B cell (primary cell): ENCODE data around the gene PACSIN3. TPM values are rescaled to one million over a fixed set of nuclear protein-coding genes. Genes with fewer than 3 reads are reported as not detected.

Experiments used
- ATAC-seq: fragments of 200-7000 bp; cut with Tn5 transposase; one replicate; pipeline ENCODE4 v1.10.0; 2021; ENCODE audit warnings: low read depth, mild to moderate bottlenecking, moderate number of reproducible peaks, moderate library complexity
- CTCF ChIA-PET: fragments of 350-600 bp; sonication (Branson Sonifier 250); formaldehyde crosslinking; loops from one replicate; lab custom pipeline; 2021; ENCODE audit warnings: antibody characterized with exemption, inconsistent platforms; lab: Charles Lee
- POLR2A ChIA-PET: fragments of 350-600 bp; sonication (Branson Sonifier 250); formaldehyde crosslinking; loops from one replicate; lab custom pipeline; 2021; ENCODE audit warnings: antibody characterized with exemption; lab: Charles Lee
- DNase-seq: peaks from one replicate; pipeline ENCODE4 v3.0.0; 2013
- H2AFZ ChIP-seq: 2 replicates; pipeline ENCODE4 v1.6.1; 2012; ENCODE audit warnings: mild to moderate bottlenecking, low read depth, low read length; ENCODE audit not compliant: insufficient read depth, poor library complexity, severe bottlenecking
- H3K27ac ChIP-seq, 2 donors: 1 replicate in 1 of 2; 2 replicates in 1 of 2; pipeline ENCODE4 v1.5.1; 2012 to 2013; ENCODE audit warnings: low read length in 2 of 2, mild to moderate bottlenecking in 2 of 2, moderate library complexity in 1 of 2
- H3K27me3 ChIP-seq, 4 experiments: fragments of 200-600 bp in 1 of 4; sonication (generic) in 1 of 4; replicated peaks in 1 of 4; 1 replicate in 2 of 4; 2 replicates in 2 of 4; pipeline versions ENCODE4 v1.6.1 to v1.7.0; 2013 to 2016; ENCODE audit warnings: low read length in 3 of 4, mild to moderate bottlenecking in 2 of 4, mixed read lengths in 1 of 4, moderate library complexity in 1 of 4; ENCODE audit not compliant: insufficient read depth in 4 of 4, control insufficient read depth in 3 of 4; ENCODE audit errors: control extremely low read depth in 1 of 4
- H3K36me3 ChIP-seq, 2 experiments: replicated peaks in 1 of 2; 1 replicate in 1 of 2; 2 replicates in 1 of 2; pipeline versions ENCODE4 v1.6.1 to v1.7.1; 2013; ENCODE audit warnings: low read length in 1 of 2; ENCODE audit not compliant: insufficient read depth in 2 of 2, control insufficient read depth in 1 of 2; ENCODE audit errors: control extremely low read depth in 1 of 2, extremely low read depth in 1 of 2
- H3K4me1 ChIP-seq, 2 donors: fragments of 200-600 bp in 1 of 2; sonication (generic) in 1 of 2; 1 replicate in 1 of 2; 2 replicates in 1 of 2; pipeline versions ENCODE4 v1.5.1 to v1.6.1; 2013 to 2017; ENCODE audit warnings: low read length in 2 of 2; ENCODE audit not compliant: control insufficient read depth in 2 of 2, insufficient read depth in 2 of 2
- H3K4me2 ChIP-seq: replicated peaks from 2 replicates; pipeline ENCODE3; 2012; ENCODE audit warnings: mild to moderate bottlenecking, low read depth, low read length; ENCODE audit not compliant: poor library complexity, severe bottlenecking
- H3K4me3 ChIP-seq, 5 experiments: fragments of 200-600 bp in 1 of 5; sonication (generic) in 1 of 5; 1 replicate in 3 of 5; 2 replicates in 2 of 5; pipeline versions ENCODE4 v1.5.1 to v1.7.0; 2011 to 2016; ENCODE audit warnings: low read length in 4 of 5, mild to moderate bottlenecking in 4 of 5, low read depth in 2 of 5, control low read depth in 1 of 5, moderate library complexity in 1 of 5; ENCODE audit not compliant: insufficient read depth in 1 of 5; ENCODE audit errors: control extremely low read depth in 1 of 5, extremely low read depth in 1 of 5
- H3K79me2 ChIP-seq: fragments of 200-600 bp; sonication (generic); one replicate; pipeline ENCODE4 v1.6.0; 2016; ENCODE audit warnings: low read length; ENCODE audit not compliant: control insufficient read depth, insufficient read depth
- H3K9ac ChIP-seq: fragments of 200-600 bp; sonication (generic); 2 replicates; pipeline ENCODE4 v1.6.1; 2017; ENCODE audit warnings: mild to moderate bottlenecking, low read length, moderate library complexity
- H3K9me3 ChIP-seq, 3 donors: one replicate each; pipeline versions ENCODE4 v1.6.1 to v1.7.1; 2013; ENCODE audit warnings: low read length in 2 of 3; ENCODE audit not compliant: control insufficient read depth in 2 of 3, insufficient read depth in 1 of 3; ENCODE audit errors: control extremely low read depth in 1 of 3
- H4K20me1 ChIP-seq: 2 replicates; pipeline ENCODE4 v1.6.0; 2012; ENCODE audit warnings: mild to moderate bottlenecking, low read length; ENCODE audit not compliant: insufficient read depth, control insufficient read depth, poor library complexity, severe bottlenecking
- H3K27ac Mint-ChIP-seq: one replicate; pipeline ENCODE4 v1.8.0; 2021; ENCODE audit warnings: mixed read lengths
- H3K27me3 Mint-ChIP-seq: one replicate; pipeline ENCODE4 v1.8.0; 2021; ENCODE audit warnings: mixed read lengths
- H3K4me1 Mint-ChIP-seq: one replicate; pipeline ENCODE4 v1.8.0; 2021; ENCODE audit warnings: mixed read lengths
- H3K4me3 Mint-ChIP-seq: one replicate; pipeline ENCODE4 v1.8.0; 2021; ENCODE audit warnings: mixed read lengths
- H3K9me3 Mint-ChIP-seq: one replicate; pipeline ENCODE4 v1.8.0; 2022; ENCODE audit warnings: mixed read lengths; ENCODE audit not compliant: insufficient read depth
- CTCF ChIP-seq: fragments of 200-600 bp; IDR thresholded peaks from one replicate; pipeline ENCODE4 v1.8.0; 2022; ENCODE audit warnings: antibody characterized with exemption, mild to moderate bottlenecking
- EZH2 ChIP-seq: IDR thresholded peaks from 2 replicates; pipeline ENCODE4 v1.6.1; 2012; ENCODE audit warnings: borderline replicate concordance, low read depth, mild to moderate bottlenecking, moderate library complexity, low read length; ENCODE audit not compliant: insufficient read depth, poor library complexity, severe bottlenecking
- WGBS: methylation state at CpG from one replicate; pipeline ENCODE4 v1.1.5; 2013; ENCODE audit warnings: missing lambda C conversion rate; ENCODE audit not compliant: insufficient coverage; 5-methylcytosine and 5-hydroxymethylcytosine counted together
- intact Hi-C: fragments of 100-400 bp; cut with micrococcal nuclease; formaldehyde crosslinking; loops from one replicate; pipeline ENCODE4 v1.10.0; 2022
- polyA plus RNA-seq: library from polyadenylated mRNA; depleted of rRNA; stranded (reverse); fragments of >200 nt; gene quantifications from 2 replicates; pipeline ENCODE4 v1.2.3, GENCODE V29; 2012
- total RNA-seq, 2 donors: library from RNA; stranded (reverse); fragments of 120-200 nt in 1 of 2; gene quantifications; 1 replicate in 1 of 2; 2 replicates in 1 of 2; pipeline versions ENCODE4 v1.2.3 to v1.2.4, GENCODE V29; 2013 to 2022

The PACSIN3 gene
- total and polyA plus RNA-seq, 2 donors (not counting 1 experiment from before 2014, with no cell fraction given): 2.1 TPM; not detected in 1

- no peak overlapping the region for H3K4me3 ChIP-seq
- H4K20me1 ChIP-seq: no peaks in the 10 kb centered on the region
- no peaks in the 10 kb centered on the region for H3K36me3 ChIP-seq
- H3K27ac ChIP-seq: no peak overlapping the region
- CTCF ChIA-PET: no interaction called here
- TF ChIP-seq EZH2 (no peak), CTCF (no peak)
- intact Hi-C loops: no loop called here
- H3K4me2 ChIP-seq: no peak overlapping the region
- POLR2A ChIA-PET: no interaction called here
- no peak overlapping the region for H3K9ac ChIP-seq
- no peaks in the 10 kb centered on the region for H3K27me3 Mint-ChIP-seq
- no peaks in the 10 kb centered on the region for H3K9me3 ChIP-seq
- DNase-seq: no peak
- H3K4me1 ChIP-seq: peaks cover 2 to 7% of the 10 kb centered on the region in 2 donors
- ATAC-seq: no peak
- no peaks in the 10 kb centered on the region for H3K79me2 ChIP-seq
- no peak overlapping the region for H2AFZ ChIP-seq
- H3K4me3 Mint-ChIP-seq: no peak overlapping the region
- no peaks in the 10 kb centered on the region for H3K27me3 ChIP-seq
- H3K4me1 Mint-ChIP-seq: peaks cover 9% of the 10 kb centered on the region
- no peaks in the 10 kb centered on the region for H3K9me3 Mint-ChIP-seq
- H3K27ac Mint-ChIP-seq: no peak overlapping the region
- 100% methylated on average over 1 of the region's 2 CpGs for WGBS
These were observed 39.0 kb downstream of the PACSIN3 start for GRCh38 chr11:47147250-47147649.

GRCh38 chr11:47144541-47144940, 41.7 kb downstream of the PACSIN3 start:
- intact Hi-C loops: no loop called here
- Histone ChIP-seq H3K4me1 (no peaks in the 10 kb centered on the region), H3K4me2 (no peak overlapping the region), H3K4me3 (no peak overlapping the region), H3K9ac (no peak overlapping the region), H3K27me3 (no peaks in the 10 kb centered on the region), H3K36me3 (no peaks in the 10 kb centered on the region), H3K27ac (no peak overlapping the region), H2AFZ (no peak overlapping the region), H3K9me3 (no peaks in the 10 kb centered on the region), H4K20me1 (no peaks in the 10 kb centered on the region), H3K79me2 (no peaks in the 10 kb centered on the region)
- WGBS: 88% methylated on average over 1 of the region's 3 CpGs
- TF ChIP-seq CTCF (no peak), EZH2 (no peak)
- no peaks in the 10 kb centered on the region for H3K9me3 Mint-ChIP-seq
- ATAC-seq (no peak), DNase-seq (no peak)
- no peak overlapping the region for H3K27ac Mint-ChIP-seq
- H3K27me3 Mint-ChIP-seq: no peaks in the 10 kb centered on the region
- CTCF ChIA-PET: no interaction called here
- no peaks in the 10 kb centered on the region for H3K4me1 Mint-ChIP-seq
- POLR2A ChIA-PET: no interaction called here
- no peak overlapping the region for H3K4me3 Mint-ChIP-seq
